ENCODE measurements around the gene TRABD2A.

Gene TRABD2A

DNA sequence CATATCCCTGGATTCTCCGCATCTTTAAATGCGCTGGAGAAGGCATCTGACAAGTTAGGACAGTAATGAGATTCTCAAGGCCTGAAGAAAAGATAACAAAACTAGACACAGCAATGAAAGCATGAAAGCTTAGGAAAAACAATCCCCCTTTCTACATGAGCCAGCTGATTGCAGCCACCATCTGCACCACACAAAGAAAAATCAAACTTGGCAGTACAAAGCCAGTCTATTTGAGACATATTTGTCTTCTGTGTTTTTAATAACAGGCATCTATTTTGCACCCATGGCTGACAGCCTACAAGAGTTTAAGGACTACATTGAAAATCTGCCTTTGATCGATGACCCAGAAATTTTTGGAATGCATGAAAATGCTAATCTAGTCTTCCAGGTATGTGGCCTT is 83.6 kb downstream of the TRABD2A start:
- Histone ChIP-seq H3K4me3 (ENCODE audit: low read depth in 1 of 2, low read length in 2 of 2) (no peak overlapping the region), H4K20me1 (ENCODE audit: insufficient read depth, low read length) (no peaks in the 10 kb centered on the region), H3K4me1 (ENCODE audit: insufficient read depth, low read length) (no peaks in the 10 kb centered on the region), H3K9me3 (ENCODE audit: insufficient read depth, low read length, severe bottlenecking) (no peaks in the 10 kb centered on the region), H3K36me3 (ENCODE audit: insufficient read depth, low read length) (no peaks in the 10 kb centered on the region), H3K79me2 (ENCODE audit: insufficient read depth, low read length) (no peaks in the 10 kb centered on the region), H2AFZ (ENCODE audit: low read depth, low read length) (no peak overlapping the region), H3K27me3 (ENCODE audit: insufficient read depth, low read length, poor library complexity) (no peaks in the 10 kb centered on the region), H3K27ac (ENCODE audit: low read length) (no peak overlapping the region), H3K9ac (ENCODE audit: low read depth, low read length) (no peak overlapping the region), H3K4me2 (ENCODE audit: insufficient read depth, low read length) (no peak overlapping the region)
- no peak for TF ChIP-seq EZH2 (IDR thresholded peaks at IDR 0.05; ENCODE audit: borderline replicate concordance, low read depth, low read length, severe bottlenecking)
- TF ChIP-seq, protein P1, sequence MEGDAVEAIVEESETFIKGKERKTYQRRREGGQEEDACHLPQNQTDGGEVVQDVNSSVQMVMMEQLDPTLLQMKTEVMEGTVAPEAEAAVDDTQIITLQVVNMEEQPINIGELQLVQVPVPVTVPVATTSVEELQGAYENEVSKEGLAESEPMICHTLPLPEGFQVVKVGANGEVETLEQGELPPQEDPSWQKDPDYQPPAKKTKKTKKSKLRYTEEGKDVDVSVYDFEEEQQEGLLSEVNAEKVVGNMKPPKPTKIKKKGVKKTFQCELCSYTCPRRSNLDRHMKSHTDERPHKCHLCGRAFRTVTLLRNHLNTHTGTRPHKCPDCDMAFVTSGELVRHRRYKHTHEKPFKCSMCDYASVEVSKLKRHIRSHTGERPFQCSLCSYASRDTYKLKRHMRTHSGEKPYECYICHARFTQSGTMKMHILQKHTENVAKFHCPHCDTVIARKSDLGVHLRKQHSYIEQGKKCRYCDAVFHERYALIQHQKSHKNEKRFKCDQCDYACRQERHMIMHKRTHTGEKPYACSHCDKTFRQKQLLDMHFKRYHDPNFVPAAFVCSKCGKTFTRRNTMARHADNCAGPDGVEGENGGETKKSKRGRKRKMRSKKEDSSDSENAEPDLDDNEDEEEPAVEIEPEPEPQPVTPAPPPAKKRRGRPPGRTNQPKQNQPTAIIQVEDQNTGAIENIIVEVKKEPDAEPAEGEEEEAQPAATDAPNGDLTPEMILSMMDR (IDR thresholded peaks at IDR 0.05; ENCODE audit: borderline replicate concordance, extremely low read depth, low read length, poor library complexity, severe bottlenecking), result no peak
- DNase-seq (no peak), ATAC-seq (ENCODE audit: insufficient read depth, low read depth) (no peak)

DNA sequence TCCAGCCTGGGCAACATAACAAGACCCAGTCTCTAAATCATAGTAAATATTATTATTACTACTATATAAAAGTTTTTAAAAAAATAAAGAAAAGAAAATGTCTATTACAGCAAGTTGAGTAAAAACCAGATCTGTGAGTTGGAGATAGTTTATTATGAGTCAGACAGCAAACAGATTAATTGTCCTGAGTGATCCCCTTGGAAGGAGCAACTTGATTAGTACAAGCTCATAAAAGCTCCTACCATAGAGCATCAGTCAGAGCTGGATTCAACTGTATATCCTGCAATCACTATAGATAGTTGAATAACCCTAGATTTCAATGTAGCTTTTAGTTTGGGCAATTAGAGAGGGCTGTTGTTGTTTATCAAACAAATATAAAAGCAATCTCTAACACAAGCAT is 84.1 kb downstream of the TRABD2A start:
- Histone ChIP-seq H3K27ac (ENCODE audit: low read length) (no peak overlapping the region), H4K20me1 (ENCODE audit: insufficient read depth, low read length) (no peaks in the 10 kb centered on the region), H3K9me3 (ENCODE audit: insufficient read depth, low read length, severe bottlenecking) (no peaks in the 10 kb centered on the region), H3K4me1 (ENCODE audit: insufficient read depth, low read length) (no peaks in the 10 kb centered on the region), H3K4me2 (ENCODE audit: insufficient read depth, low read length) (no peak overlapping the region), H3K36me3 (ENCODE audit: insufficient read depth, low read length) (no peaks in the 10 kb centered on the region), H3K9ac (ENCODE audit: low read depth, low read length) (no peak overlapping the region), H3K79me2 (ENCODE audit: insufficient read depth, low read length) (no peaks in the 10 kb centered on the region), H2AFZ (ENCODE audit: low read depth, low read length) (no peak overlapping the region), H3K27me3 (ENCODE audit: insufficient read depth, low read length, poor library complexity) (no peaks in the 10 kb centered on the region), H3K4me3 (ENCODE audit: low read depth in 1 of 2, low read length in 2 of 2) (no peak overlapping the region)
- no peak for DNase-seq
- TF ChIP-seq EZH2 (IDR thresholded peaks at IDR 0.05; ENCODE audit: borderline replicate concordance, low read depth, low read length, severe bottlenecking), result no peak
- TF ChIP-seq, protein P1 (IDR thresholded peaks at IDR 0.05; ENCODE audit: borderline replicate concordance, extremely low read depth, low read length, poor library complexity, severe bottlenecking), result no peak
- ATAC-seq (ENCODE audit: insufficient read depth, low read depth), result no peak

GRCh38 chr2:84793641-84794040 is 87.2 kb downstream of the TRABD2A start:
- H3K4me1 ChIP-seq (ENCODE audit: insufficient read depth, low read length), result no peaks in the 10 kb centered on the region
- no peak overlapping the region for H3K4me2 ChIP-seq (ENCODE audit: insufficient read depth, low read length)
- no peak overlapping the region for H2AFZ ChIP-seq (ENCODE audit: low read depth, low read length)
- no peaks in the 10 kb centered on the region for H3K9me3 ChIP-seq (ENCODE audit: insufficient read depth, low read length, severe bottlenecking)
- H3K79me2 ChIP-seq (ENCODE audit: insufficient read depth, low read length), result no peaks in the 10 kb centered on the region
- no peak overlapping the region for H3K9ac ChIP-seq (ENCODE audit: low read depth, low read length)
- no peaks in the 10 kb centered on the region for H3K27me3 ChIP-seq (ENCODE audit: insufficient read depth, low read length, poor library complexity)
- no peak overlapping the region for H3K4me3 ChIP-seq (ENCODE audit: low read depth in 1 of 2, low read length in 2 of 2)
- ATAC-seq (ENCODE audit: insufficient read depth, low read depth) (no peak), DNase-seq (no peak)
- no peak overlapping the region for H3K27ac ChIP-seq (ENCODE audit: low read length)
- H4K20me1 ChIP-seq (ENCODE audit: insufficient read depth, low read length), result no peaks in the 10 kb centered on the region
- H3K36me3 ChIP-seq (ENCODE audit: insufficient read depth, low read length), result no peaks in the 10 kb centered on the region
- no peak for TF ChIP-seq EZH2 (IDR thresholded peaks at IDR 0.05; ENCODE audit: borderline replicate concordance, low read depth, low read length, severe bottlenecking)
- TF ChIP-seq, protein P1 (IDR thresholded peaks at IDR 0.05; ENCODE audit: borderline replicate concordance, extremely low read depth, low read length, poor library complexity, severe bottlenecking), result no peak

All from DND-41 (cell line).